ENCODE results near the gene ST3GAL2. TPM values are rescaled to one million over a fixed set of nuclear protein-coding genes. Genes with fewer than 3 reads are reported as not detected.

ST3GAL2 gene
- total and polyA plus RNA-seq, 9 of the 15 experiments (the other 6 are each of a cell fraction or from before 2014, with no cell fraction given): 1.5 to 108 (median 34.3) TPM

- H3K79me2 ChIP-seq (ENCODE audit: control insufficient read depth, insufficient read depth, low read length): no peaks in the 10 kb centered on the region
- no peak overlapping the region for H3K4me2 ChIP-seq (ENCODE audit: insufficient read depth, low read length)
- TF ChIP-seq MYNN (IDR thresholded peaks at IDR 0.05): peak; percentile 32; the same call in 1 of the 2 replicates
- TF ChIP-seq MYNN (CRISPR knock-in tag; IDR thresholded peaks at IDR 0.05): no peak
- no peak for TF ChIP-seq THRB (CRISPR knock-in tag; conservative IDR thresholded peaks at IDR 0.05)
- TF ChIP-seq THRAP3 (IDR thresholded peaks at IDR 0.05; ENCODE audit: borderline replicate concordance): no peak
- peak; percentile 90 for TF ChIP-seq RBM22 (IDR thresholded peaks at IDR 0.05; ENCODE audit: low read depth, low read length, poor library complexity, severe bottlenecking)
- peak; percentile 47 for TF ChIP-seq PCBP1 (IDR thresholded peaks at IDR 0.05; ENCODE audit: low read depth, low read length, poor library complexity, severe bottlenecking)
- peak; percentile 30; the same call in 1 of the 2 replicates for TF ChIP-seq POLR2AphosphoS2 (IDR thresholded peaks at IDR 0.05; ENCODE audit: low read length)
- no peak for TF ChIP-seq ZNF449 (CRISPR knock-in tag; IDR thresholded peaks at IDR 0.05)
- no peak for TF ChIP-seq ZNF717 (CRISPR knock-in tag; IDR thresholded peaks at IDR 0.05)
- TF ChIP-seq POLR2G (IDR thresholded peaks at IDR 0.05; ENCODE audit: low read depth, low read length): peak; percentile 77
- no peak for TF ChIP-seq BCOR (IDR thresholded peaks at IDR 0.05)
- no peak for TF ChIP-seq ZNF778 (CRISPR knock-in tag; IDR thresholded peaks at IDR 0.05)
- H3K4me3 ChIP-seq: no peak overlapping the region
- no peak overlapping the region for H2AFZ ChIP-seq (ENCODE audit: low read depth, low read length)
- peaks cover 81% of the 10 kb centered on the region; the same call in 2 of the 3 replicates for H3K36me3 ChIP-seq (ENCODE audit: control insufficient read depth, insufficient read depth, low read length)
- H3K4me1 ChIP-seq (replicated peaks in 1 of 2; ENCODE audit: control insufficient read depth in 2 of 2, insufficient read depth in 2 of 2, low read length in 2 of 2): peaks cover 0 to 18% of the 10 kb centered on the region in 2 experiments; a peak in 2 of 5 replicates
- no peak overlapping the region for H3K27ac ChIP-seq (ENCODE audit: extremely low read depth, low read depth, low read length)
- FAIRE-seq (no peak), DNase-seq (ENCODE audit: extremely low read depth in 1 of 4, low spot score in 3 of 4) (no peak), ATAC-seq (no peak)
- intact Hi-C loops (cut with micrococcal nuclease): no loop called here
- 0 out of 4 replicates have a peak overlapping the region, but pooled peaks of 1 of the 2 experiments have one; percentile 42 for H3K9ac ChIP-seq (ENCODE audit: insufficient read depth in 1 of 2, low read depth in 2 of 2, low read length in 2 of 2)
- H3K9me1 ChIP-seq (ENCODE audit: control insufficient read depth, insufficient read depth, low read length): peaks cover 2% of the 10 kb centered on the region
- peaks cover 5% of the 10 kb centered on the region; the same call in 1 of the 2 replicates for H4K20me1 ChIP-seq (replicated peaks; ENCODE audit: control insufficient read depth, insufficient read depth, low read length)
- H3K27me3 ChIP-seq (ENCODE audit: control insufficient read depth in 2 of 2, insufficient read depth in 2 of 2, low read length in 2 of 2): no peaks in the 10 kb centered on the region
- CTCF ChIA-PET (ENCODE audit: low intra/inter-chr PET ratio): no interaction called here
- POLR2A ChIA-PET: interaction anchor here (0.7 to 1.7 kb wide), 4 partner anchors 12 to 136 kb away, joined by 3 to 7 read pairs (median 4); no protein-coding TSS in a partner anchor
- no peaks in the 10 kb centered on the region for H3K9me3 ChIP-seq (replicated peaks; ENCODE audit: control insufficient read depth, insufficient read depth, low read depth, low read length)
- BruUV-seq (replicated peaks): no TSS peak
- in situ Hi-C loops (cut with MboI): no loop called here
- 93% methylated on average over 23 of the region's 31 CpGs for WGBS (ENCODE audit: insufficient coverage, low coverage, missing lambda C conversion rate)
These were observed 58.5 kb downstream of the ST3GAL2 start for GRCh38 chr16:70380248-70380918.

Data from K562 (cell line).